Transverse colon (tissue), 4 donors: ENCODE measurements around the gene RPS2. TPM values are rescaled to one million over a fixed set of nuclear protein-coding genes. Genes with fewer than 3 reads are reported as not detected.

Experiments
- DNase-seq: peaks from one replicate; pipeline ENCODE4 v3.0.0-alpha.2; 2019
- H3K27ac ChIP-seq, 4 donors: fragments of 200-600 bp; sonication (generic); 2 replicates each; pipeline ENCODE4 v1.5.1; 2016 to 2018; ENCODE audit warnings: inconsistent platforms in 4 of 4
- H3K27me3 ChIP-seq: fragments of 200-600 bp; sonication (generic); 2 replicates; pipeline ENCODE4 v1.5.1; 2017; ENCODE audit warnings: inconsistent platforms
- H3K36me3 ChIP-seq, 4 donors: fragments of 200-600 bp; sonication (generic); 2 replicates each; pipeline ENCODE4 v1.5.1; 2017 to 2019; ENCODE audit warnings: inconsistent platforms in 4 of 4
- H3K4me1 ChIP-seq, 4 donors: fragments of 200-600 bp; sonication (generic); 2 replicates each; pipeline ENCODE4 v1.5.1; 2017 to 2020; ENCODE audit warnings: inconsistent platforms in 4 of 4
- H3K4me3 ChIP-seq, 4 donors: fragments of 200-600 bp; sonication (generic); 1 replicate in 1 of 4; 2 replicates in 3 of 4; pipeline versions ENCODE4 v1.5.1 to v1.6.1; 2017 to 2019; ENCODE audit warnings: inconsistent platforms in 4 of 4
- H3K9me3 ChIP-seq, 2 donors: fragments of 200-600 bp; sonication (generic); 2 replicates each; pipeline ENCODE4 v1.5.1; 2017 to 2019; ENCODE audit warnings: inconsistent platforms in 2 of 2
- EP300 ChIP-seq: sonication (generic); formaldehyde crosslinking; IDR thresholded peaks from one replicate; pipeline ENCODE4 v1.6.1; 2017; ENCODE audit warnings: antibody characterized with exemption, low read depth
- POLR2A ChIP-seq: fragments of 450-650 bp; IDR thresholded peaks from one replicate; pipeline ENCODE4 v1.6.1; 2016; ENCODE audit warnings: antibody characterized with exemption, mild to moderate bottlenecking, moderate library complexity
- POLR2AphosphoS5 ChIP-seq, 3 donors: sonication (generic); formaldehyde crosslinking; IDR thresholded peaks; one replicate each; pipeline ENCODE4 v1.6.1; 2016; ENCODE audit warnings: antibody characterized with exemption in 3 of 3
- WGBS, 2 donors: methylation state at CpG; one replicate each; pipeline ENCODE4 v1.1.5; 2018; ENCODE audit warnings: low coverage in 1 of 2; 5-methylcytosine and 5-hydroxymethylcytosine counted together
- in situ Hi-C, 4 donors: fragments of 200-750 bp; cut with MboI; loops; one replicate each; pipeline versions ENCODE4 v1.15.0 to v1.15.1; 2017; ENCODE audit warnings: low sequenced_read_pairs in 3 of 4, low pct_ligation_motif_present in 1 of 4, low pct_unique_long_range_greater_than_20kb in 1 of 4
- intact Hi-C: fragments of 100-400 bp; cut with DNase I; formaldehyde crosslinking; loops from one replicate; pipeline ENCODE4 v1.15.1; 2023; ENCODE audit warnings: low total_unique reads
- total RNA-seq, 4 donors: library from RNA; depleted of rRNA; stranded (reverse); fragments of >200 nt; gene quantifications; one replicate each; pipeline ENCODE4 v1.1.0, GENCODE V29; 2016
- TF ChIP-seq, protein P1 (sequence below), 5 experiments: fragments of 200-600 bp in 3 of 5; fragments of 450-650 bp in 2 of 5; sonication (generic) in 3 of 5; IDR thresholded peaks; 1 replicate in 2 of 5; 2 replicates in 3 of 5; pipeline ENCODE4 v1.5.1; 2016 to 2017; ENCODE audit warnings: antibody characterized with exemption in 5 of 5, inconsistent platforms in 3 of 5, mild to moderate bottlenecking in 2 of 5, moderate library complexity in 1 of 5

RPS2 gene
- total RNA-seq, 4 donors from 2014 or later, result 896 to 2,085 (median 1,613) TPM

DNA sequence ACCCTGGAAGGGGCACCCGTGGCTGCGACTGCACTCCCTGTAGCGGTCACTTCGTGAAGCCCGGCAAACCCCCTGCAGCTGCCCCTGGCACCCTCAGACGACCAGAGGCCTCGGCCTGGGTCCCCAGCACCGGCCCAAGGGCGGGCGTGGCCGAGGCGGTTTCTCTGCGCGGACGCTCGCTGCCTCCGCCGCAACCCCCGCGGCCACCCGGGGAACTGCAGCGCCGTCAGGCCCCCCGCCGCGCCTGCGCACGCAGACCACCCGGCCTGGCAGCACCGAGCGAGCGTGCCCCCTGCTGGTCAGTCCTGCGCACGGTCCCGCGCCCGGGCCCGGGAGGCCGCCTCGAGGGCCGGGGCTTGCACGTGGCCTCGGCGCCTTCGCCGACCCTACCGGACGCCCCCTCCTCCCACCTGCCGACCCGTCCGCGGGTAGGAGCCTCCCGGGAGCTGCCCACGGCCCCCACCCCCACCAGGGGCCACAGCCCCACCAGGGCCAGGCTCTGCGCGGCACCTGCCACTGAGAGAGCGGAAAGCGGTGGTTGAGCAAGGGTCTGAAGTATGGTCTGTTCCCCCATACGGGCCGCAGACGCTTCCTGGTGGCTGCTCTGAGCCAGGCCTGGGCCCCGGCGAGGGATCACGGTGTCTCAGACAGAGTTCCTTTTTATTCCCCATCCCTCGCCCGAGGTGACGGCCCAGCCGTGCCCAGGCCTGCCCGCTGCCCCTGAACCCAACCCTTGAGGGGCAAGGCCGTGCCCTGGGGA lies 34.9 kb downstream of the RPS2 start:
- peak overlapping the region; percentile 37 to 77 (median 52) for H3K4me3 ChIP-seq
- H3K36me3 ChIP-seq, result no peaks in the 10 kb centered on the region
- H3K9me3 ChIP-seq, result no peaks in the 10 kb centered on the region
- intact Hi-C loops (loop anchor here (1.0 kb wide), 1 partner anchor 66 kb away; no protein-coding TSS in a partner anchor), in situ Hi-C loops (loop anchor here in 1 of 4 donors (5.0 kb wide), 1 partner anchor 67 kb away; no protein-coding TSS in a partner anchor)
- DNase-seq, result peak; percentile 93
- H3K27me3 ChIP-seq, result peaks cover 3% of the 10 kb centered on the region
- peak in 1 of 3 donors; percentile 8 for TF ChIP-seq POLR2AphosphoS5 (IDR thresholded peaks at IDR 0.05)
- TF ChIP-seq, protein P1, sequence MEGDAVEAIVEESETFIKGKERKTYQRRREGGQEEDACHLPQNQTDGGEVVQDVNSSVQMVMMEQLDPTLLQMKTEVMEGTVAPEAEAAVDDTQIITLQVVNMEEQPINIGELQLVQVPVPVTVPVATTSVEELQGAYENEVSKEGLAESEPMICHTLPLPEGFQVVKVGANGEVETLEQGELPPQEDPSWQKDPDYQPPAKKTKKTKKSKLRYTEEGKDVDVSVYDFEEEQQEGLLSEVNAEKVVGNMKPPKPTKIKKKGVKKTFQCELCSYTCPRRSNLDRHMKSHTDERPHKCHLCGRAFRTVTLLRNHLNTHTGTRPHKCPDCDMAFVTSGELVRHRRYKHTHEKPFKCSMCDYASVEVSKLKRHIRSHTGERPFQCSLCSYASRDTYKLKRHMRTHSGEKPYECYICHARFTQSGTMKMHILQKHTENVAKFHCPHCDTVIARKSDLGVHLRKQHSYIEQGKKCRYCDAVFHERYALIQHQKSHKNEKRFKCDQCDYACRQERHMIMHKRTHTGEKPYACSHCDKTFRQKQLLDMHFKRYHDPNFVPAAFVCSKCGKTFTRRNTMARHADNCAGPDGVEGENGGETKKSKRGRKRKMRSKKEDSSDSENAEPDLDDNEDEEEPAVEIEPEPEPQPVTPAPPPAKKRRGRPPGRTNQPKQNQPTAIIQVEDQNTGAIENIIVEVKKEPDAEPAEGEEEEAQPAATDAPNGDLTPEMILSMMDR (IDR thresholded peaks at IDR 0.05), result peak; percentile 65 to 100 (median 96)
- no peak for TF ChIP-seq EP300
- TF ChIP-seq POLR2A, result no peak
- H3K4me1 ChIP-seq, result peaks cover 4 to 14% (median 8%) of the 10 kb centered on the region in 4 donors
- 23% methylated on average over 23 of the region's 70 CpGs; no CpG with 5 or more reads in 1 of the 2 donors for WGBS, 2 donors
- peak overlapping the region; percentile 85 to 92 (median 88) for H3K27ac ChIP-seq

- intact Hi-C loops, result loop anchor here (1.0 kb wide), 1 partner anchor 66 kb away; no protein-coding TSS in a partner anchor
- Histone ChIP-seq H3K27me3 (peaks cover 3% of the 10 kb centered on the region), H3K9me3 (no peaks in the 10 kb centered on the region), H3K36me3 (no peaks in the 10 kb centered on the region), H3K4me1 (peaks cover 4 to 15% (median 9%) of the 10 kb centered on the region in 4 donors), H3K27ac (peak overlapping the region; percentile 85 to 92 (median 88)), H3K4me3 (peak overlapping the region; percentile 37 to 77 (median 52))
- in situ Hi-C loops, result no loop called here
- 8% methylated on average over 11 of the region's 11 CpGs; no CpG with 5 or more reads in 1 of the 2 donors for WGBS, 2 donors
- no peak for DNase-seq
- no peak for TF ChIP-seq POLR2AphosphoS5 (IDR thresholded peaks at IDR 0.05)
Measured at GRCh38 chr16:1929105-1929504, 35.5 kb downstream of the RPS2 start.

DNA sequence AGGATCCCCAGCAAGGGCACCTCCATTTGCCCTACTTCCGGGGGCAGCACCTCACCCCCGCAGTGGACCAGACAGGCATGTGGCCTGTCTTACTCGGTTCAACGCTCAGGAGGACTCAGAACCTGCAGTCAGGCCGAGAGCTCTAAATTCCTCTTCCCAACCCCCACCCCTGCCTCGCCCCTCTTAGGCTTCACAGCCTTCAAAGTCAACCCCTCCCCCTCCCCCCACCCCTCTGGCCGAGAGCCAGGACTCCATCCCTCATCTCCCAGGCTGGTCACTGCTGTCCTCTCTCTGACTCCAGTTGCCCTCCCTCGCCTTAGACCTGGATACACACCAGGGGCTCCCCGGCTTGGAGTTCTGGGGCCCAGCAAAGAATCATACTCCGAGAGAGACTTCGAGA lies 38.4 kb downstream of the RPS2 start:
- peaks cover 10 to 23% (median 19%) of the 10 kb centered on the region in 4 donors for H3K4me1 ChIP-seq
- 61 to 62% methylated on average over 4 to 11 of the region's 11 CpGs for WGBS, 2 donors

DNA sequence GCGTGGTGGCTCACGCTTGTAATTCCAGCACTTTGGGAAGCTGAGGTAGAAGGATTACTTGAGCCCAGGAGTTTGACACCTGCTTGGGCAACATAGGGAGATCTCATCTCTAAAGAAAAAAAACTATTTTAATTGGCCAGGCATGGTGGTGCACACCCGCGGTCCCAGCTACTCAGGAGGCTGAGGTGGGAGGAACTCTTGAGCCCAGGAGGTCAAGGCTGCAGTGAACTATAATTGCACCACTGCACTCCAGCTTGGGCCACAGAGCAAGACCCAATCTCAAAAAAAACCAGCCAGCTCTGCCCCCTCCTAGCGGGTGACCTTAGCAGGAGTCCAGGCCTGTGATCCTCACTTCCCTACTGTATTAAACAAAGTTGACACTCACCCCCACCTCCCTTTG lies 40.5 kb downstream of the RPS2 start:
- no peak for TF ChIP-seq POLR2AphosphoS5 (IDR thresholded peaks at IDR 0.05)
- TF ChIP-seq, protein P1 (IDR thresholded peaks at IDR 0.05), result no peak
- no peak for TF ChIP-seq EP300
- no peak for TF ChIP-seq POLR2A
- Histone ChIP-seq H3K4me3 (no peak overlapping the region), H3K27ac (peak overlapping the region in 1 of 4 donors; percentile 9), H3K36me3 (no peaks in the 10 kb centered on the region), H3K9me3 (no peaks in the 10 kb centered on the region), H3K4me1 (peaks cover 7 to 22% (median 15%) of the 10 kb centered on the region in 4 donors), H3K27me3 (peaks cover 50% of the 10 kb centered on the region)
- WGBS, 2 donors, result 70 to 83% methylated on average over 2 to 5 of the region's 5 CpGs
- no peak for DNase-seq
- in situ Hi-C loops, result no loop called here
- intact Hi-C loops, result no loop called here

More for the DNA sequence above, 38.4 kb downstream of the RPS2 start:
- no peaks in the 10 kb centered on the region for H3K36me3 ChIP-seq
- H3K27me3 ChIP-seq, result peaks cover 29% of the 10 kb centered on the region
- H3K9me3 ChIP-seq, result no peaks in the 10 kb centered on the region
- TF ChIP-seq, protein P1 (IDR thresholded peaks at IDR 0.05), result no peak
- TF ChIP-seq POLR2AphosphoS5 (IDR thresholded peaks at IDR 0.05) (no peak), POLR2A (no peak), EP300 (no peak)
- in situ Hi-C loops (no loop called here), intact Hi-C loops (no loop called here)
- no peak overlapping the region for H3K27ac ChIP-seq
- DNase-seq, result no peak
- H3K4me3 ChIP-seq, result no peak overlapping the region
